ENCODE results near the gene GON4L. TPM values are rescaled to one million over a fixed set of nuclear protein-coding genes. Genes with fewer than 3 reads are reported as not detected.

The GON4L gene
- total and polyA plus RNA-seq, 2 experiments from 2014 or later: 45.2 to 93.1 TPM

DNA sequence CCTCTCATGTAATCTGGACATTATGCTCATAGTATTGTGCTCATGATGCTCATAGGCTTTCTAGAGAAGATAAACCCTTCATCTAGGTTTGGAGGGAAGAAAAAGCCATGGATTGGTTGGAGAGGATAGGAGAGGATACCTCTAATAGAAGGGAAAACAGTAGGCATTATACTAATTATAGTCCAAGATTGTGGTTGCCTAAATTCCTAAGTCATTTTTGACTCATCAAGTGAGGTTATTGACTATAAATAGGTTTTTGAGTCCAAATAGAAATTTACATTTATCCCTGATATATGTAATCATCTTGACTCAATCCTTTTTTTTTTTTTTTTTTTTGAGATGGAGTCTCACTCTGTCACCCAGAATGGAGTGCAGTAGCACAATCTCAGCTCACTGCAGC, 7.4 kb upstream of the GON4L start (continued):
- TF ChIP-seq, protein P1, sequence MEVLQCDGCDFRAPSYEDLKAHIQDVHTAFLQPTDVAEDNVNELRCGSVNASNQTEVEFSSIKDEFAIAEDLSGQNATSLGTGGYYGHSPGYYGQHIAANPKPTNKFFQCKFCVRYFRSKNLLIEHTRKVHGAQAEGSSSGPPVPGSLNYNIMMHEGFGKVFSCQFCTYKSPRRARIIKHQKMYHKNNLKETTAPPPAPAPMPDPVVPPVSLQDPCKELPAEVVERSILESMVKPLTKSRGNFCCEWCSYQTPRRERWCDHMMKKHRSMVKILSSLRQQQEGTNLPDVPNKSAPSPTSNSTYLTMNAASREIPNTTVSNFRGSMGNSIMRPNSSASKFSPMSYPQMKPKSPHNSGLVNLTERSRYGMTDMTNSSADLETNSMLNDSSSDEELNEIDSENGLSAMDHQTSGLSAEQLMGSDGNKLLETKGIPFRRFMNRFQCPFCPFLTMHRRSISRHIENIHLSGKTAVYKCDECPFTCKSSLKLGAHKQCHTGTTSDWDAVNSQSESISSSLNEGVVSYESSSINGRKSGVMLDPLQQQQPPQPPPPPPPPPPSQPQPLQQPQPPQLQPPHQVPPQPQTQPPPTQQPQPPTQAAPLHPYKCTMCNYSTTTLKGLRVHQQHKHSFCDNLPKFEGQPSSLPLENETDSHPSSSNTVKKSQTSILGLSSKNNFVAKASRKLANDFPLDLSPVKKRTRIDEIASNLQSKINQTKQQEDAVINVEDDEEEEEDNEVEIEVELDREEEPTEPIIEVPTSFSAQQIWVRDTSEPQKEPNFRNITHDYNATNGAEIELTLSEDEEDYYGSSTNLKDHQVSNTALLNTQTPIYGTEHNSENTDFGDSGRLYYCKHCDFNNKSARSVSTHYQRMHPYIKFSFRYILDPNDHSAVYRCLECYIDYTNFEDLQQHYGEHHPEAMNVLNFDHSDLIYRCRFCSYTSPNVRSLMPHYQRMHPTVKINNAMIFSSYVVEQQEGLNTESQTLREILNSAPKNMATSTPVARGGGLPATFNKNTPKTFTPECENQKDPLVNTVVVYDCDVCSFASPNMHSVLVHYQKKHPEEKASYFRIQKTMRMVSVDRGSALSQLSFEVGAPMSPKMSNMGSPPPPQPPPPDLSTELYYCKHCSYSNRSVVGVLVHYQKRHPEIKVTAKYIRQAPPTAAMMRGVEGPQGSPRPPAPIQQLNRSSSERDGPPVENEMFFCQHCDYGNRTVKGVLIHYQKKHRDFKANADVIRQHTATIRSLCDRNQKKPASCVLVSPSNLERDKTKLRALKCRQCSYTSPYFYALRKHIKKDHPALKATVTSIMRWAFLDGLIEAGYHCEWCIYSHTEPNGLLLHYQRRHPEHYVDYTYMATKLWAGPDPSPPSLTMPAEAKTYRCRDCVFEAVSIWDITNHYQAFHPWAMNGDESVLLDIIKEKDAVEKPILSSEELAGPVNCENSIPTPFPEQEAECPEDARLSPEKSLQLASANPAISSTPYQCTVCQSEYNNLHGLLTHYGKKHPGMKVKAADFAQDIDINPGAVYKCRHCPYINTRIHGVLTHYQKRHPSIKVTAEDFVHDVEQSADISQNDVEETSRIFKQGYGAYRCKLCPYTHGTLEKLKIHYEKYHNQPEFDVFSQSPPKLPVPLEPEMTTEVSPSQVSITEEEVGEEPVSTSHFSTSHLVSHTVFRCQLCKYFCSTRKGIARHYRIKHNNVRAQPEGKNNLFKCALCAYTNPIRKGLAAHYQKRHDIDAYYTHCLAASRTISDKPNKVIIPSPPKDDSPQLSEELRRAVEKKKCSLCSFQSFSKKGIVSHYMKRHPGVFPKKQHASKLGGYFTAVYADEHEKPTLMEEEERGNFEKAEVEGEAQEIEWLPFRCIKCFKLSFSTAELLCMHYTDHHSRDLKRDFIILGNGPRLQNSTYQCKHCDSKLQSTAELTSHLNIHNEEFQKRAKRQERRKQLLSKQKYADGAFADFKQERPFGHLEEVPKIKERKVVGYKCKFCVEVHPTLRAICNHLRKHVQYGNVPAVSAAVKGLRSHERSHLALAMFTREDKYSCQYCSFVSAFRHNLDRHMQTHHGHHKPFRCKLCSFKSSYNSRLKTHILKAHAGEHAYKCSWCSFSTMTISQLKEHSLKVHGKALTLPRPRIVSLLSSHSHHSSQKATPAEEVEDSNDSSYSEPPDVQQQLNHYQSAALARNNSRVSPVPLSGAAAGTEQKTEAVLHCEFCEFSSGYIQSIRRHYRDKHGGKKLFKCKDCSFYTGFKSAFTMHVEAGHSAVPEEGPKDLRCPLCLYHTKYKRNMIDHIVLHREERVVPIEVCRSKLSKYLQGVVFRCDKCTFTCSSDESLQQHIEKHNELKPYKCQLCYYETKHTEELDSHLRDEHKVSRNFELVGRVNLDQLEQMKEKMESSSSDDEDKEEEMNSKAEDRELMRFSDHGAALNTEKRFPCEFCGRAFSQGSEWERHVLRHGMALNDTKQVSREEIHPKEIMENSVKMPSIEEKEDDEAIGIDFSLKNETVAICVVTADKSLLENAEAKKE (CRISPR knock-in tag; IDR thresholded peaks at IDR 0.05): no peak

DNA sequence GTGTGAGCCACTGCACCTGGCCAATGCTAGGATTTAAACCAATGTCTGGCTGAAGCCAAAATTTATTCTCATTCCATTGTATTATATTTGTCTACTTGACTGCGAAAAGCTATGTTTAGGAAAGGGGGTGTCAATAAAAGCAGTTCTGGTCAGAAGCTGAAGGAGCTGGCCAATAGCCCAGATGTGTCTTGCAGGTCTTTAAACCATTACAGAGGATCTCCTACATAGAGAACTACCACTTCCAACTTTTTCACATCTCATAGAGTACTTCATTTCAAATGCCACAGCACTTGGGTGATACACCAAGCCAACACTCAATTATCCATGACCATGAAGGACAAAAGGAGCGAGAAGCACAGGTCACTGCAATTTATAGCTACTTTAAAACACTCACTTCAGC, 4.9 kb upstream of the GON4L start:
- no peak for DNase-seq (ENCODE audit: low spot score)
- Histone ChIP-seq H3K27ac (ENCODE audit: low read depth) (no peak overlapping the region), H3K36me3 (ENCODE audit: insufficient read depth) (no peaks in the 10 kb centered on the region), H3K9me2 (ENCODE audit: insufficient read depth) (no peaks in the 10 kb centered on the region), H3F3A (replicated peaks; ENCODE audit: low read depth) (peaks cover 5% of the 10 kb centered on the region), H3K4me3 (no peak overlapping the region), H3K4me1 (ENCODE audit: insufficient read depth) (peaks cover 5% of the 10 kb centered on the region), H3K4me2 (no peak overlapping the region), H2AFZ (no peak overlapping the region), H4K20me1 (replicated peaks; ENCODE audit: insufficient read depth) (no peaks in the 10 kb centered on the region), H3K79me2 (replicated peaks; ENCODE audit: insufficient read depth) (no peaks in the 10 kb centered on the region), H3K27me3 (ENCODE audit: insufficient read depth) (no peaks in the 10 kb centered on the region)
- Mint-ChIP-seq H3K4me1 (peaks cover 6% of the 10 kb centered on the region), H3K36me3 (ENCODE audit: low read depth) (no peaks in the 10 kb centered on the region; the same call in 2 of the 3 replicates), H3K9me3 (no peaks in the 10 kb centered on the region), H3K27ac (no peak overlapping the region), H3K4me3 (no peak overlapping the region), H3K27me3 (ENCODE audit: insufficient read depth, low read depth, poor library complexity) (peaks cover 10% of the 10 kb centered on the region)
- no peak for ATAC-seq
- TF ChIP-seq JUNB (IDR thresholded peaks at IDR 0.05; ENCODE audit: unreplicated experiment) (no peak), ZNF114 (CRISPR knock-in tag; IDR thresholded peaks at IDR 0.05) (no peak), EZH2 (IDR thresholded peaks at IDR 0.05; ENCODE audit: low read depth, unreplicated experiment) (no peak)
- TF ChIP-seq, protein P1 (CRISPR knock-in tag; IDR thresholded peaks at IDR 0.05): no peak
- TF ChIP-seq, protein P2, sequence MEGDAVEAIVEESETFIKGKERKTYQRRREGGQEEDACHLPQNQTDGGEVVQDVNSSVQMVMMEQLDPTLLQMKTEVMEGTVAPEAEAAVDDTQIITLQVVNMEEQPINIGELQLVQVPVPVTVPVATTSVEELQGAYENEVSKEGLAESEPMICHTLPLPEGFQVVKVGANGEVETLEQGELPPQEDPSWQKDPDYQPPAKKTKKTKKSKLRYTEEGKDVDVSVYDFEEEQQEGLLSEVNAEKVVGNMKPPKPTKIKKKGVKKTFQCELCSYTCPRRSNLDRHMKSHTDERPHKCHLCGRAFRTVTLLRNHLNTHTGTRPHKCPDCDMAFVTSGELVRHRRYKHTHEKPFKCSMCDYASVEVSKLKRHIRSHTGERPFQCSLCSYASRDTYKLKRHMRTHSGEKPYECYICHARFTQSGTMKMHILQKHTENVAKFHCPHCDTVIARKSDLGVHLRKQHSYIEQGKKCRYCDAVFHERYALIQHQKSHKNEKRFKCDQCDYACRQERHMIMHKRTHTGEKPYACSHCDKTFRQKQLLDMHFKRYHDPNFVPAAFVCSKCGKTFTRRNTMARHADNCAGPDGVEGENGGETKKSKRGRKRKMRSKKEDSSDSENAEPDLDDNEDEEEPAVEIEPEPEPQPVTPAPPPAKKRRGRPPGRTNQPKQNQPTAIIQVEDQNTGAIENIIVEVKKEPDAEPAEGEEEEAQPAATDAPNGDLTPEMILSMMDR (conservative IDR thresholded peaks at IDR 0.05; ENCODE audit: low read depth in 2 of 2): no peak
